GM20431 (cell line): ENCODE data around the gene KRTAP10-3.

Experiments
- in situ Hi-C: fragments of 300-500 bp; cut with MseI, MboI; formaldehyde crosslinking; loops from one replicate; pipeline ENCODE4 v1.15.0; 2020; ENCODE audit warnings: low sequenced_read_pairs; ENCODE audit not compliant: unreplicated experiment

The KRTAP10-3 gene

GRCh38 chr21:44521301-44521927, 37.2 kb downstream of the KRTAP10-3 start:
- in situ Hi-C loops, result no loop called here

- in situ Hi-C loops, result no loop called here
These were observed 38.0 kb downstream of the KRTAP10-3 start for GRCh38 chr21:44520326-44521300.

GRCh38 chr21:44519346-44520325, 39.0 kb downstream of the KRTAP10-3 start:
- in situ Hi-C loops, result loop anchor here (10.0 kb wide), 1 partner anchor 275 kb away; no protein-coding TSS in a partner anchor

GRCh38 chr21:44518686-44519085, 39.9 kb downstream of the KRTAP10-3 start:
- in situ Hi-C loops, result loop anchor here (10.0 kb wide), 1 partner anchor 276 kb away; no protein-coding TSS in a partner anchor

- in situ Hi-C loops, result loop anchor here (10.0 kb wide), 1 partner anchor 277 kb away; no protein-coding TSS in a partner anchor
These were observed 41.3 kb downstream of the KRTAP10-3 start for GRCh38 chr21:44517175-44517899.

GRCh38 chr21:44516828-44517174, 41.8 kb downstream of the KRTAP10-3 start:
- in situ Hi-C loops, result loop anchor here (10.0 kb wide), 1 partner anchor 278 kb away; no protein-coding TSS in a partner anchor

- in situ Hi-C loops, result loop anchor here (10.0 kb wide), 1 partner anchor 278 kb away; no protein-coding TSS in a partner anchor
These were observed 42.3 kb downstream of the KRTAP10-3 start for GRCh38 chr21:44516342-44516741.

GRCh38 chr21:44515359-44516165, 43.0 kb downstream of the KRTAP10-3 start:
- in situ Hi-C loops, result loop anchor here (10.0 kb wide), 1 partner anchor 279 kb away; no protein-coding TSS in a partner anchor

- in situ Hi-C loops, result loop anchor here (10.0 kb wide), 1 partner anchor 280 kb away; no protein-coding TSS in a partner anchor
These were observed 43.7 kb downstream of the KRTAP10-3 start for GRCh38 chr21:44514746-44515358.

GRCh38 chr21:44514218-44514520, 44.4 kb downstream of the KRTAP10-3 start:
- in situ Hi-C loops, result loop anchor here (10.0 kb wide), 1 partner anchor 281 kb away; no protein-coding TSS in a partner anchor

- in situ Hi-C loops, result loop anchor here (10.0 kb wide), 1 partner anchor 281 kb away; no protein-coding TSS in a partner anchor
These were observed 45.0 kb downstream of the KRTAP10-3 start for GRCh38 chr21:44513389-44514217.

GRCh38 chr21:44512496-44513388, 45.9 kb downstream of the KRTAP10-3 start:
- in situ Hi-C loops, result loop anchor here (10.0 kb wide), 1 partner anchor 282 kb away; no protein-coding TSS in a partner anchor

GRCh38 chr21:44511938-44512275, 46.7 kb downstream of the KRTAP10-3 start:
- in situ Hi-C loops, result loop anchor here (10.0 kb wide), 1 partner anchor 283 kb away; no protein-coding TSS in a partner anchor

- in situ Hi-C loops, result loop anchor here (10.0 kb wide), 1 partner anchor 283 kb away; no protein-coding TSS in a partner anchor
These were observed 47.2 kb downstream of the KRTAP10-3 start for GRCh38 chr21:44511219-44511937.
